Medulla oblongata (tissue), 1 donor: ENCODE measurements around the gene CAMK1D.
A peak's percentile ranks its signal among the peaks of the same experiment; 100 is the strongest.
"Not testable (repeated sequence)": the region's sequence is repeated elsewhere in the genome, so short reads cannot be mapped to it uniquely, and the experiment has no call there.

Experiments
- DNase-seq: peaks from one replicate; pipeline ENCODE4 v3.0.0-alpha.2; 2015; ENCODE audit errors: extremely low spot score

The CAMK1D gene

GRCh38 chr10:12340371-12340770 is 9.0 kb upstream of the CAMK1D start:
- no peak for DNase-seq

- no peak for DNase-seq
Observed at GRCh38 chr10:12340937-12341336, 8.4 kb upstream of the CAMK1D start.

- DNase-seq, result no peak
Observed at GRCh38 chr10:12341526-12341925, 7.8 kb upstream of the CAMK1D start.

- no peak for DNase-seq
Observed at GRCh38 chr10:12344375-12345110, 4.8 kb upstream of the CAMK1D start.

GRCh38 chr10:12346707-12347106 is 2.6 kb upstream of the CAMK1D start:
- DNase-seq, result no peak

- peak; percentile 56 for DNase-seq
Observed at GRCh38 chr10:12348294-12348869, 965 bp upstream of the CAMK1D start.

GRCh38 chr10:12349629-12350166 is 351 bp downstream of the CAMK1D start:
- no peak for DNase-seq

GRCh38 chr10:12350167-12350872 is 973 bp downstream of the CAMK1D start:
- peak; percentile 69 for DNase-seq

GRCh38 chr10:12350925-12351324 is 1.6 kb downstream of the CAMK1D start:
- no peak for DNase-seq

GRCh38 chr10:12351447-12351846 is 2.1 kb downstream of the CAMK1D start:
- DNase-seq, result no peak

GRCh38 chr10:12351889-12352288 is 2.5 kb downstream of the CAMK1D start:
- no peak for DNase-seq

GRCh38 chr10:12353399-12354242 is 4.3 kb downstream of the CAMK1D start:
- DNase-seq, result no peak

GRCh38 chr10:12354696-12355095 is 5.3 kb downstream of the CAMK1D start:
- DNase-seq, result not testable (repeated sequence)

GRCh38 chr10:12355384-12355783 is 6.0 kb downstream of the CAMK1D start:
- no peak for DNase-seq

- no peak for DNase-seq
Observed at GRCh38 chr10:12357525-12358151, 8.3 kb downstream of the CAMK1D start.

GRCh38 chr10:12358863-12359564 is 9.7 kb downstream of the CAMK1D start:
- DNase-seq, result no peak

- no peak for DNase-seq
Observed at GRCh38 chr10:12360461-12360860, 11.1 kb downstream of the CAMK1D start.

GRCh38 chr10:12361115-12361514 is 11.8 kb downstream of the CAMK1D start:
- not testable (repeated sequence) for DNase-seq

- DNase-seq, result no peak
Observed at GRCh38 chr10:12364559-12364958, 15.2 kb downstream of the CAMK1D start.

GRCh38 chr10:12367272-12367671 is 17.9 kb downstream of the CAMK1D start:
- no peak for DNase-seq

- DNase-seq, result no peak
Observed at GRCh38 chr10:12369982-12370381, 20.6 kb downstream of the CAMK1D start.
